ENCODE results near the gene RBM10. TPM values are rescaled to one million over a fixed set of nuclear protein-coding genes. Genes with fewer than 3 reads are reported as not detected.

Gene RBM10
- total and polyA plus RNA-seq, 3 experiments from 2014 or later: 37.8 to 74.8 (median 74.5) TPM

DNA sequence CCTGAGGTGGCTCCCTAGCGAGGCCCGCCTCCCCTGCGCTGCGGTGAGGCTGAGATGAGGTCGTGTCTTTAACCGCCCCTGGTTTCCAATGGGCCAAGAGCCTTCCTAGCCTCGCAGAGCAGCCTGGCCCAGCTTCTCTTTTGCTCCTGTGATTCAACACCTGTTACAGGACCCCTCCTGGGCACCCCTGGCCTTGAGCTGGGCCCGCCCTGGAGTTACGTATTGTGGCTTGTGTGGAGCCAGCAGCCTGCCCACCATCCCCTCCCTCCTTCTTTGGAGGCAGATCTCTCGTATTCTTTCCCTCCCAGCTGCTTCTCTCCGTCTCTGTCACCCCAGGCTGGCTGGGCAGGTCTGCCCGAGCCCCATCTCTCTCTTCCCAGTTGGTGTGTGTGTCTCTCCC is 29.4 kb downstream of the RBM10 start:
- DNase-seq: no peak
- peaks cover 16% of the 10 kb centered on the region for H3K36me3 ChIP-seq (ENCODE audit: insufficient read depth, low read length)
- no peaks in the 10 kb centered on the region for H3K9me3 ChIP-seq (ENCODE audit: low read length)
- Mint-ChIP-seq H3K4me1 (no peaks in the 10 kb centered on the region), H3K27ac (peak overlapping the region in 1 of 8 donors; percentile 63), H3K9me3 (no peaks in the 10 kb centered on the region), H3K36me3 (peaks cover 0 to 79% (median 2%) of the 10 kb centered on the region in 3 donors), H3K27me3 (peaks cover 0 to 11% of the 10 kb centered on the region in 2 donors), H3K4me3 (no peak overlapping the region)
- H3K27me3 ChIP-seq (ENCODE audit: insufficient read depth, low read length, poor library complexity, severe bottlenecking): no peaks in the 10 kb centered on the region
- no peak overlapping the region for H3K27ac ChIP-seq (ENCODE audit: low read depth, low read length)
- H3K4me1 ChIP-seq (ENCODE audit: insufficient read depth, low read length): no peaks in the 10 kb centered on the region
- ChIA-PET CTCF (no interaction called here), POLR2A (no interaction called here)
- H3K4me3 ChIP-seq (ENCODE audit: low read length): no peak overlapping the region

DNA sequence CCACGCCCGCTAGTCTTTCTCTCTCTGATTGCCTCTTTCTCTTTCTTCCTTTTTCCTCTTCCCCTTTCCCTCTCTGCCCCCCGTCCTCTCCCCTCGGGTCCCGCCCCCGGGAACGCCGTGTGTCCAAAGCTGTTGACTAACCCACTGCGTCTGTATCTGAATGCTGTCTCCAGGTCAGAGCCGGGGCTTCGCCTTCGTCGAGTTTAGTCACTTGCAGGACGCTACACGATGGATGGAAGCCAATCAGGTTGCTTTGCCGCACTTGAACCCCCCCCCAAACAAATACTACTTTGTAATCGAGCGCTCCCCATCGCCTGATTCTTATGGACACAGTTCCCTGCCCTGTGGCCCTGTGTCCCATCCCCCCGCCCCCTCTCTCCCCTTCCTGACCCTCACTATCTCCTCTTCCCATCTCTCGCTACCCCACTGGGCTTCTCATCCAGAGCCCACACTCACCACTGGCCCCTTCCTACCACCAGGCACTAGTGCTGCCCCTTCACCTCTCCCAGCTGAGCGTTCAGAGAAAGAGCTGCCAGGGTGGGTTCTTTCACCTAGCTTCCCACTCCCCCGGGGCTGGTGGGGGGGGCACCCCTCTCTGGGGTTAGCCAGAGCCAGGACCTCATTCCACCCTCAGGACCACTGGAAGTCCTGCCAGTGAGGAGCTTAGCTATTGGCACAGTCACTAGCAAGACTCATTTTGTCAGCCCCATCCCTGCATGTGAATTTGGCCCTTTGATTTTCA is 30.0 kb downstream of the RBM10 start:
- peaks cover 0 to 78% (median 2%) of the 10 kb centered on the region in 3 donors for H3K36me3 Mint-ChIP-seq
- H3K27me3 ChIP-seq (ENCODE audit: insufficient read depth, low read length, poor library complexity, severe bottlenecking): no peaks in the 10 kb centered on the region
- H3K9me3 ChIP-seq (ENCODE audit: low read length): no peaks in the 10 kb centered on the region
- H3K4me3 ChIP-seq (ENCODE audit: low read length): no peak overlapping the region
- no peaks in the 10 kb centered on the region for H3K4me1 ChIP-seq (ENCODE audit: insufficient read depth, low read length)
- H3K27ac Mint-ChIP-seq: peak overlapping the region in 1 of 8 donors; percentile 63
- H3K4me1 Mint-ChIP-seq: no peaks in the 10 kb centered on the region
- CTCF ChIA-PET: no interaction called here
- H3K36me3 ChIP-seq (ENCODE audit: insufficient read depth, low read length): peaks cover 16% of the 10 kb centered on the region
- no peaks in the 10 kb centered on the region for H3K9me3 Mint-ChIP-seq
- H3K27me3 Mint-ChIP-seq: peaks cover 0 to 11% of the 10 kb centered on the region in 2 donors
- POLR2A ChIA-PET: no interaction called here
- no peak for DNase-seq
- no peak overlapping the region for H3K27ac ChIP-seq (ENCODE audit: low read depth, low read length)
- H3K4me3 Mint-ChIP-seq: no peak overlapping the region

DNA sequence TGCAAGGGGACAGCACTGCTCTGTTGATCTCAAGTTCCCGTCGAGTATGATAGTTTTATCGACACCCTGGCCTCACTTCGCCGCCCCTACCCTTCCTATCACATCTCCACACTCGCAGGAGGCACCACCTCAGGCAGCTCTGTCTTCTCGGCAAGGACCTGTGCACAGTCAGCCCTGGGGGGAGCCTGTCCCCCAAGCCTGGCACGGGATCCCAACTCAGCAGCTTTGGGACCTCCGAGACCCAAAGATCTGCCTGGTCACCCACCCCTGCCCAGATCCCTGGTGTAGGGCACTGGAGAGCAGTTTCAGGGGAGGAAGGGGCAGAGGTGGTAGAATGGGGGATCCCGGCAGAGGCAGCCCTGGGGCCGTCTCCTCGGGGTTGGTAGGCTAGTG is 30.6 kb downstream of the RBM10 start:
- H3K36me3 Mint-ChIP-seq: peaks cover 0 to 77% (median 2%) of the 10 kb centered on the region in 3 donors
- Histone ChIP-seq H3K4me3 (ENCODE audit: low read length) (no peak overlapping the region), H3K27ac (ENCODE audit: low read depth, low read length) (no peak overlapping the region), H3K27me3 (ENCODE audit: insufficient read depth, low read length, poor library complexity, severe bottlenecking) (no peaks in the 10 kb centered on the region), H3K9me3 (ENCODE audit: low read length) (no peaks in the 10 kb centered on the region), H3K4me1 (ENCODE audit: insufficient read depth, low read length) (no peaks in the 10 kb centered on the region), H3K36me3 (ENCODE audit: insufficient read depth, low read length) (peaks cover 16% of the 10 kb centered on the region)
- H3K27ac Mint-ChIP-seq: no peak overlapping the region
- peaks cover 0 to 11% of the 10 kb centered on the region in 2 donors for H3K27me3 Mint-ChIP-seq
- H3K4me1 Mint-ChIP-seq: no peaks in the 10 kb centered on the region
- POLR2A ChIA-PET: no interaction called here
- H3K9me3 Mint-ChIP-seq: no peaks in the 10 kb centered on the region
- no peak for DNase-seq
- CTCF ChIA-PET: no interaction called here
- no peak overlapping the region for H3K4me3 Mint-ChIP-seq

DNA sequence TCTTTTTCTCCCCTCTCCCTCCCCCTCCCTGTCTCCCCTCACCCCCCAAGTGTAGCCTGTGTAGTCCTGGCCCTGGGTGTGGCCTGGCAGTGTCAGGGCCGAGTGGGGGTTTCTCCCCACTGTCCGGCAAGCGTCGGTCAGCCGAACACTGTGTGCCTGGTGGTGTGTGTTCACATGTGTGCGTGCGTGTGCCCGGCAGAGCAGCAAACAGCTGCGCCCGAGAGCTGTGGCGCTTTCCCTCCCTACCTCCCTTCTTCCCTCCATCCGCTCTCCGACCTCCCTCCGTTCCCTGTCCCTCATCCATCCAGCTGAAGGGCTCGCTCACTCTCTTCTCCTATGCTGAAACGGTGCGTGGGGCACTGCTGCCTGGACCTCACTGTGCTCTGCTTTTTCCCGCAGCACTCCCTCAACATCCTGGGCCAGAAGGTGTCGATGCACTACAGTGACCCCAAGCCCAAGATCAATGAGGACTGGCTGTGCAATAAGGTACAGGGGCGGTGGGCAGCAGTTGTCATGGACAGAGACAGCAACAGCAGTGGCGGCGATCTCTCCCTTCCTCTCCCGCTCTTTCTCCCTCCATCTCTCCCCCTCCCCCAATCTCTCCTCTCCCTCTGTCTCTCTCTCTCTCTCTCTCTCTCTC is 31.2 kb downstream of the RBM10 start:
- Mint-ChIP-seq H3K4me1 (no peaks in the 10 kb centered on the region), H3K36me3 (peaks cover 0 to 81% (median 2%) of the 10 kb centered on the region in 3 donors), H3K27me3 (peaks cover 0 to 11% of the 10 kb centered on the region in 2 donors), H3K9me3 (no peaks in the 10 kb centered on the region), H3K27ac (no peak overlapping the region), H3K4me3 (no peak overlapping the region)
- Histone ChIP-seq H3K9me3 (ENCODE audit: low read length) (no peaks in the 10 kb centered on the region), H3K4me1 (ENCODE audit: insufficient read depth, low read length) (no peaks in the 10 kb centered on the region), H3K27ac (ENCODE audit: low read depth, low read length) (no peak overlapping the region), H3K36me3 (ENCODE audit: insufficient read depth, low read length) (peaks cover 16% of the 10 kb centered on the region), H3K4me3 (ENCODE audit: low read length) (no peak overlapping the region), H3K27me3 (ENCODE audit: insufficient read depth, low read length, poor library complexity, severe bottlenecking) (no peaks in the 10 kb centered on the region)
- CTCF ChIA-PET: no interaction called here
- POLR2A ChIA-PET: no interaction called here
- no peak for DNase-seq

DNA sequence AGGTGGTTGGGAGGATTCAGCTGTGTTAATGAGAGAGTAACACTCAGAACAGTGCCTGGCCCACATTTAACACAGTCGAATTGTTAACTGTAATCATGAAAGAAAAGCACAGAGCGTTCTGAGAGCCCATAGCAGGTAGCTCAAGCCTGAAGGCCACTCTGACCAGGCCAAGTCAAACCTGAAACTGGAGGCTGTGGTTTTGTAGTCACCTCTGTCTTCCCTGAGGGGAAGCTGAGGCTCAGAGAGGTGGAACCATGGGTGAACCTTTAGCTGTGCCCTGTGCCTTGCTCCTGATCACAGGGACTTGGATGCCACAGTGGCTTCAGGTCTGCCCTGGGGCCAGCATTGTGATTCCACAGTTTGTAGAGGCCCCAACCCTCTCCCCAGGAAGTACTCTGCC is 32.1 kb downstream of the RBM10 start:
- no peak overlapping the region for H3K4me3 ChIP-seq (ENCODE audit: low read length)
- DNase-seq: no peak
- POLR2A ChIA-PET: no interaction called here
- H3K9me3 ChIP-seq (ENCODE audit: low read length): no peaks in the 10 kb centered on the region
- no peaks in the 10 kb centered on the region for H3K4me1 ChIP-seq (ENCODE audit: insufficient read depth, low read length)
- H3K27me3 ChIP-seq (ENCODE audit: insufficient read depth, low read length, poor library complexity, severe bottlenecking): no peaks in the 10 kb centered on the region
- no peaks in the 10 kb centered on the region for H3K9me3 Mint-ChIP-seq
- no peaks in the 10 kb centered on the region for H3K4me1 Mint-ChIP-seq
- H3K27me3 Mint-ChIP-seq: peaks cover 0 to 4% of the 10 kb centered on the region in 2 donors
- no peak overlapping the region for H3K27ac ChIP-seq (ENCODE audit: low read depth, low read length)
- H3K4me3 Mint-ChIP-seq: no peak overlapping the region
- peaks cover 0 to 81% (median 2%) of the 10 kb centered on the region in 3 donors for H3K36me3 Mint-ChIP-seq
- peaks cover 10% of the 10 kb centered on the region for H3K36me3 ChIP-seq (ENCODE audit: insufficient read depth, low read length)
- H3K27ac Mint-ChIP-seq: no peak overlapping the region
- CTCF ChIA-PET: no interaction called here

DNA sequence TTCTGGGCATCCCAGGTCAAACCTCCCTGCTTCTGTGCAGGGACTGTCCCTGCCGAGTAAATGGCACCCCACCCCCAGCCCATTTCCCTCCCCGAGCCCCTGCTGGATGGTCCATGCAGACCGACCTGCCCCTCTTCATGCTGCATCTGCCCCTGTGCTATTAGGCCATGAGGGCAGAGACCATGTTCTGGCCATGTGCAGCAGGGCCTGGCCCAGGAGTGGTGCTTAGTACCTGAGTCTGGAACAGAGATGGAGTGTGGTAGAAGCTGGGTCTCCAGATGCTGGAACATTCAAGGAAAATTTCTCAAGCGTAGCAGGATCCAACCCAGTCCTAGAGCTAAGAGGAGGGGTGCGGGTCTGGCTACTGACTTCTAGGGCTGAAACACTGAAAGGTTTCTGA is 33.3 kb downstream of the RBM10 start:
- CTCF ChIA-PET: no interaction called here

DNA sequence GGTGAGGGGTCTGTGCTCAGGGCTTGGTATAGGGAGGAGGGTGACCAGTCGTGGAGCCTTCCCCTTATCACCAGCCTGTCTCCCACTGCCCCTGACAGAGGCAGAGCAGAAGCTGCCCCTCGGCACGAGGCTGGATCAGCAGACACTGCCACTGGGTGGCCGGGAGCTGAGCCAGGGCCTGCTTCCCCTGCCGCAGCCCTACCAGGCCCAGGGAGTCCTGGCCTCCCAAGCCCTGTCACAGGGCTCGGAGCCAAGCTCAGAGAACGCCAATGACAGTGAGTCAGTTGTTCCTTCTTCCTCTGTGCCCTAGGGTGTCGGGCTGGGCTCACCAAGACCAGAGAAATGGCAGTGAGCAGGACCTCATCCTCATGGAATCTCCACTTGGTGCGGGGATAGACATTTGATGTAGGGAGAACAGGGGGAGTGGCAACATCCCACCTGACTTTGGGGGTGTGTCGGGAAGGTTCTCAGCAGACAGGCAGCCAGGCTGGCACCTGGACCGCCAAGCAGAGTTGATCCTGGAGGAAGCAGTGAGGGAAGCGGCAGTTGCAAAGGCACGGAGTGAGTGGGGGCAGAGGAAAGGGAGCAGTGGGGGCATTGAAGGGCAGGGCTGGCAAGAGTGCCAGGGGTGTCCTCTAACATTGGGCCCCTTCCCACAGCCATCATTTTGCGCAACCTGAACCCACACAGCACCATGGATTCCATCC is 34.4 kb downstream of the RBM10 start:
- no peak overlapping the region for H3K4me3 ChIP-seq (ENCODE audit: low read length)
- POLR2A ChIA-PET: no interaction called here
- DNase-seq: no peak
- H3K4me1 ChIP-seq (ENCODE audit: insufficient read depth, low read length): no peaks in the 10 kb centered on the region
- H3K27me3 Mint-ChIP-seq: peaks cover 0 to 4% of the 10 kb centered on the region in 2 donors
- H3K27ac Mint-ChIP-seq: peak overlapping the region in 1 of 8 donors; percentile 66
- H3K27ac ChIP-seq (ENCODE audit: low read depth, low read length): no peak overlapping the region
- no peaks in the 10 kb centered on the region for H3K9me3 ChIP-seq (ENCODE audit: low read length)
- no peaks in the 10 kb centered on the region for H3K27me3 ChIP-seq (ENCODE audit: insufficient read depth, low read length, poor library complexity, severe bottlenecking)
- H3K9me3 Mint-ChIP-seq: no peaks in the 10 kb centered on the region
- H3K4me1 Mint-ChIP-seq: no peaks in the 10 kb centered on the region
- H3K36me3 ChIP-seq (ENCODE audit: insufficient read depth, low read length): peaks cover 7% of the 10 kb centered on the region
- H3K4me3 Mint-ChIP-seq: no peak overlapping the region
- CTCF ChIA-PET: no interaction called here
- H3K36me3 Mint-ChIP-seq: peaks cover 0 to 73% (median 2%) of the 10 kb centered on the region in 3 donors

More for the DNA sequence above, 33.3 kb downstream of the RBM10 start:
- Mint-ChIP-seq H3K4me3 (no peak overlapping the region), H3K27ac (peak overlapping the region in 1 of 8 donors; percentile 3), H3K4me1 (no peaks in the 10 kb centered on the region), H3K36me3 (peaks cover 0 to 78% (median 2%) of the 10 kb centered on the region in 3 donors), H3K9me3 (no peaks in the 10 kb centered on the region), H3K27me3 (peaks cover 0 to 4% of the 10 kb centered on the region in 2 donors)
- Histone ChIP-seq H3K4me3 (ENCODE audit: low read length) (no peak overlapping the region), H3K4me1 (ENCODE audit: insufficient read depth, low read length) (no peaks in the 10 kb centered on the region), H3K27ac (ENCODE audit: low read depth, low read length) (no peak overlapping the region), H3K27me3 (ENCODE audit: insufficient read depth, low read length, poor library complexity, severe bottlenecking) (no peaks in the 10 kb centered on the region), H3K36me3 (ENCODE audit: insufficient read depth, low read length) (peaks cover 7% of the 10 kb centered on the region), H3K9me3 (ENCODE audit: low read length) (no peaks in the 10 kb centered on the region)
- no peak for DNase-seq
- POLR2A ChIA-PET: no interaction called here

DNA sequence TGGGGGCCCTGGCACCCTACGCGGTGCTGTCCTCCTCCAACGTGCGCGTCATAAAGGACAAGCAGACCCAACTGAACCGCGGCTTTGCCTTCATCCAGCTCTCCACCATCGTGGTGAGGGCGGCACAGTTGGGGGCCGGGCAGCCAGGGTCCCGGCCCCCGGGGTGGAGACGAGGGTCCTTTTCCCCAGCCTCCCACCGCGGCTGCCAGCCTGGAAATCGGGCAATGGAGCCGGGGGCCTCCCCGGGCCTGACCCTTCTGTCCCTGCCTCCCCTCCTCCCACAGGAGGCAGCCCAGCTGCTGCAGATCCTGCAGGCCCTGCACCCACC is 34.9 kb downstream of the RBM10 start:
- DNase-seq: no peak
- H3K27ac Mint-ChIP-seq: no peak overlapping the region
- peaks cover 0 to 73% (median 2%) of the 10 kb centered on the region in 3 donors for H3K36me3 Mint-ChIP-seq
- Histone ChIP-seq H3K27me3 (ENCODE audit: insufficient read depth, low read length, poor library complexity, severe bottlenecking) (no peaks in the 10 kb centered on the region), H3K9me3 (ENCODE audit: low read length) (no peaks in the 10 kb centered on the region), H3K36me3 (ENCODE audit: insufficient read depth, low read length) (peaks cover 7% of the 10 kb centered on the region), H3K4me3 (ENCODE audit: low read length) (no peak overlapping the region), H3K27ac (ENCODE audit: low read depth, low read length) (no peak overlapping the region), H3K4me1 (ENCODE audit: insufficient read depth, low read length) (no peaks in the 10 kb centered on the region)
- no peaks in the 10 kb centered on the region for H3K9me3 Mint-ChIP-seq
- ChIA-PET POLR2A (no interaction called here), CTCF (no interaction called here)
- H3K4me3 Mint-ChIP-seq: no peak overlapping the region
- no peaks in the 10 kb centered on the region for H3K4me1 Mint-ChIP-seq
- H3K27me3 Mint-ChIP-seq: peaks cover 0 to 4% of the 10 kb centered on the region in 2 donors

All from CD8-positive, alpha-beta memory T cell (primary cell).